DOHH2 (cell line): ENCODE data around the gene SAMD8.

Experiments
- EZH2phosphoT487 ChIP-seq: fragments of 200-600 bp; sonication (generic); IDR thresholded peaks from 2 replicates; pipeline ENCODE4 v1.6.1; 2017; ENCODE audit warnings: borderline replicate concordance, mild to moderate bottlenecking, antibody characterized with exemption, low read length, moderate library complexity, mixed read lengths
- TF ChIP-seq, protein P1 (sequence below): fragments of 200-600 bp; sonication (generic); IDR thresholded peaks from one replicate; pipeline ENCODE4 v1.5.1; 2014; ENCODE audit warnings: antibody characterized with exemption, mild to moderate bottlenecking, low read depth, low read length; ENCODE audit not compliant: poor library complexity, severe bottlenecking

DNA sequence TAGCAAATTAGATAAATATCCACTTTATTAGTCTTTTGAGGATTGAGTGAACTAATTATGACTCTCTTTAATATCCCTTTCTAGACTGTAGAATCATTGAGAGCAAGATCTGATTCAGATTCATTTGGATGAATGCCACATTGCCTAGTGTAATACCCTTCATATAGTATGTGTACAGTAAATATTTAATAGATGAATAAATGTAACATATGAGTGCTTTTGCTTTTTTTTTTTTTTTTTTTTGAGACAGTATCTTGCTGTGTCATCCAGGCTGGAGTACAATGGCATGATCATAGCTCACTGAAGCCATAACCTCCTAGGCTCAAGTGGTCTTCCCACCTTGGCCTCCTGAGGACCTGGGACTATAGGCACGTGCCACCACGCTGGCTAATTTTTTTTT lies 14.8 kb downstream of the SAMD8 start:
- TF ChIP-seq, protein P1, sequence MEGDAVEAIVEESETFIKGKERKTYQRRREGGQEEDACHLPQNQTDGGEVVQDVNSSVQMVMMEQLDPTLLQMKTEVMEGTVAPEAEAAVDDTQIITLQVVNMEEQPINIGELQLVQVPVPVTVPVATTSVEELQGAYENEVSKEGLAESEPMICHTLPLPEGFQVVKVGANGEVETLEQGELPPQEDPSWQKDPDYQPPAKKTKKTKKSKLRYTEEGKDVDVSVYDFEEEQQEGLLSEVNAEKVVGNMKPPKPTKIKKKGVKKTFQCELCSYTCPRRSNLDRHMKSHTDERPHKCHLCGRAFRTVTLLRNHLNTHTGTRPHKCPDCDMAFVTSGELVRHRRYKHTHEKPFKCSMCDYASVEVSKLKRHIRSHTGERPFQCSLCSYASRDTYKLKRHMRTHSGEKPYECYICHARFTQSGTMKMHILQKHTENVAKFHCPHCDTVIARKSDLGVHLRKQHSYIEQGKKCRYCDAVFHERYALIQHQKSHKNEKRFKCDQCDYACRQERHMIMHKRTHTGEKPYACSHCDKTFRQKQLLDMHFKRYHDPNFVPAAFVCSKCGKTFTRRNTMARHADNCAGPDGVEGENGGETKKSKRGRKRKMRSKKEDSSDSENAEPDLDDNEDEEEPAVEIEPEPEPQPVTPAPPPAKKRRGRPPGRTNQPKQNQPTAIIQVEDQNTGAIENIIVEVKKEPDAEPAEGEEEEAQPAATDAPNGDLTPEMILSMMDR = no peak
- no peak for TF ChIP-seq EZH2phosphoT487
